Type B pancreatic cell (in vitro differentiated cells): Measurements from ENCODE around the gene PDCD1LG2. TPM values are rescaled to one million over a fixed set of nuclear protein-coding genes. Genes with fewer than 3 reads are reported as not detected.

Source experiments
- DNase-seq: peaks from one replicate; pipeline ENCODE4 v3.0.0; 2021; ENCODE audit warnings: mixed read lengths; ENCODE audit not compliant: unreplicated experiment; ENCODE audit errors: extremely low spot score
- H3K27ac Mint-ChIP-seq: 2 replicates; pipeline ENCODE4 v1.8.0; 2021; ENCODE audit warnings: mild to moderate bottlenecking, mixed read lengths
- H3K27me3 Mint-ChIP-seq: 2 replicates; pipeline ENCODE4 v1.8.0; 2021; ENCODE audit warnings: mixed read lengths
- H3K36me3 Mint-ChIP-seq: 2 replicates; pipeline ENCODE4 v1.8.0; 2021; ENCODE audit warnings: mixed read lengths
- H3K4me1 Mint-ChIP-seq: one replicate; pipeline ENCODE4 v1.8.0; 2021; ENCODE audit warnings: mixed read lengths; ENCODE audit not compliant: unreplicated experiment
- H3K4me3 Mint-ChIP-seq: 2 replicates; pipeline ENCODE4 v1.8.0; 2021; ENCODE audit warnings: mild to moderate bottlenecking, mixed read lengths
- H3K9me3 Mint-ChIP-seq: 2 replicates; pipeline ENCODE4 v1.8.0; 2021; ENCODE audit warnings: mixed read lengths
- total RNA-seq: library from RNA; stranded (reverse); gene quantifications from 2 replicates; pipeline ENCODE4 v1.2.1, GENCODE V29; 2021; ENCODE audit warnings: low replicate concordance
- TF ChIP-seq, protein P1 (sequence below): fragments of 200-600 bp; sonication (generic); conservative IDR thresholded peaks from 2 replicates; pipeline ENCODE4 v1.5.0; 2021; ENCODE audit warnings: antibody characterized with exemption, mild to moderate bottlenecking

Gene PDCD1LG2
- total RNA-seq, 1 donor from 2014 or later = not detected

DNA sequence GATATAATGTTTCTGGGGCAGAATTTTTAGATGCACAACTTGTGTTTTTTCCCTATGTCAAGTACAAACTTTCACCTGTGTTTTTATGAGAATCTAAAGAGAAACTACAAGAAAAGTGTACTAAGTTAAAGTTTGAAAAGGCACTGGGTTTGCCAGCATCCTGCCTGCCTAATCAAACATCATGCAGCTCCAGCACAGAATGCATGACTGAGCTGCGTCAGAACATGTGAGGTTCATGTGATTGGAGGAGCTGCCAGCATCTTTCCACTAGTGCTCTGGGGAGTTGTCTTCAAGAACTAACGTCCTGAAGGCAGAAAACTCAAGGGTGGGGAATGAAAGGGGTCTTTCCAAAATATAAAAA is 72.5 kb downstream of the PDCD1LG2 start:
- H3K4me1 Mint-ChIP-seq = no peaks in the 10 kb centered on the region
- no peak for DNase-seq
- H3K4me3 Mint-ChIP-seq = no peak overlapping the region
- H3K27ac Mint-ChIP-seq = no peak overlapping the region
- no peaks in the 10 kb centered on the region for H3K9me3 Mint-ChIP-seq
- no peaks in the 10 kb centered on the region for H3K27me3 Mint-ChIP-seq
- H3K36me3 Mint-ChIP-seq = no peaks in the 10 kb centered on the region
- TF ChIP-seq, protein P1, sequence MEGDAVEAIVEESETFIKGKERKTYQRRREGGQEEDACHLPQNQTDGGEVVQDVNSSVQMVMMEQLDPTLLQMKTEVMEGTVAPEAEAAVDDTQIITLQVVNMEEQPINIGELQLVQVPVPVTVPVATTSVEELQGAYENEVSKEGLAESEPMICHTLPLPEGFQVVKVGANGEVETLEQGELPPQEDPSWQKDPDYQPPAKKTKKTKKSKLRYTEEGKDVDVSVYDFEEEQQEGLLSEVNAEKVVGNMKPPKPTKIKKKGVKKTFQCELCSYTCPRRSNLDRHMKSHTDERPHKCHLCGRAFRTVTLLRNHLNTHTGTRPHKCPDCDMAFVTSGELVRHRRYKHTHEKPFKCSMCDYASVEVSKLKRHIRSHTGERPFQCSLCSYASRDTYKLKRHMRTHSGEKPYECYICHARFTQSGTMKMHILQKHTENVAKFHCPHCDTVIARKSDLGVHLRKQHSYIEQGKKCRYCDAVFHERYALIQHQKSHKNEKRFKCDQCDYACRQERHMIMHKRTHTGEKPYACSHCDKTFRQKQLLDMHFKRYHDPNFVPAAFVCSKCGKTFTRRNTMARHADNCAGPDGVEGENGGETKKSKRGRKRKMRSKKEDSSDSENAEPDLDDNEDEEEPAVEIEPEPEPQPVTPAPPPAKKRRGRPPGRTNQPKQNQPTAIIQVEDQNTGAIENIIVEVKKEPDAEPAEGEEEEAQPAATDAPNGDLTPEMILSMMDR = no peak

DNA sequence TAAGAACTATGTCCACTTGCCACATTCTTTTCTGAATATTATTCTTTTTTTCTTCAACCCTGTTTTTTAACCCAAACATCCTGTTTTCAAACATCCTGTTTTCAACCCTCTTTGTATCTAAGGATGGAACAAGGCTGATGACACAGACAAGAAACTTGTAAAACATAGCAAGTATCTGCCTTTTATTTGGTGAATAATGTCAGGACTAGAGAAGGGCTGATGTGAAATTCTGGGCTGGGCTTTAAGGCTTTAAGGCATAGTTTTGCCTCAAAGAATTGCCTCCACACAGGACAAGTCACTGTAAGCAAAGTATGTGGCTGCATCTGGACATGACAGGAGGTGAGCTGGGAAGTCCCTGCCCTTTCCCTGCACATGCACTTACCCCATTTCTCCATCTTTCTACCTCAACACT is 76.1 kb downstream of the PDCD1LG2 start:
- TF ChIP-seq, protein P1 = no peak
- H3K27ac Mint-ChIP-seq = peak overlapping the region; percentile 52
- no peaks in the 10 kb centered on the region for H3K9me3 Mint-ChIP-seq
- no peak for DNase-seq
- peaks cover 5% of the 10 kb centered on the region for H3K4me1 Mint-ChIP-seq
- no peaks in the 10 kb centered on the region for H3K27me3 Mint-ChIP-seq
- H3K4me3 Mint-ChIP-seq = no peak overlapping the region
- no peaks in the 10 kb centered on the region for H3K36me3 Mint-ChIP-seq

DNA sequence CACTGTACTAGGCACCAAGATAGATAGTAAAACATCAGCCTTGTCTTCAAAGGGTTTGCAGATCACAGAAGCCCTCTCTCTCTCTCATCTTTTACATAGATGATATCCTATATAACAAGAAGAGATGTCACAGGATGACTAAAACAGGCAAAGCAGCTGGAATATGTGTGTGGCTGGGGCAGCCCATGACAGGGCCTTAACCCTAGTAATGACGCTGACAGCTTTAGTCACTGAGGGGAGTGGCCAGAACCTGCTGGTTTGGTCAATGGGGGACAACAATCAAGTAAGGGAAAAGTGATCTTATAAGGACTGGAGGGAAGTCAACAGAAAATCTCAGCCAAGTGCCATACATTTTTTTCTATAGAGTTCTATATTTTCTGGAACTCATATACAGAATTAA is 76.7 kb downstream of the PDCD1LG2 start:
- TF ChIP-seq, protein P1 = no peak
- no peaks in the 10 kb centered on the region for H3K36me3 Mint-ChIP-seq
- H3K27me3 Mint-ChIP-seq = no peaks in the 10 kb centered on the region
- no peak for DNase-seq
- H3K4me3 Mint-ChIP-seq = no peak overlapping the region
- H3K27ac Mint-ChIP-seq = peak overlapping the region; percentile 52
- no peaks in the 10 kb centered on the region for H3K9me3 Mint-ChIP-seq
- peaks cover 5% of the 10 kb centered on the region for H3K4me1 Mint-ChIP-seq

DNA sequence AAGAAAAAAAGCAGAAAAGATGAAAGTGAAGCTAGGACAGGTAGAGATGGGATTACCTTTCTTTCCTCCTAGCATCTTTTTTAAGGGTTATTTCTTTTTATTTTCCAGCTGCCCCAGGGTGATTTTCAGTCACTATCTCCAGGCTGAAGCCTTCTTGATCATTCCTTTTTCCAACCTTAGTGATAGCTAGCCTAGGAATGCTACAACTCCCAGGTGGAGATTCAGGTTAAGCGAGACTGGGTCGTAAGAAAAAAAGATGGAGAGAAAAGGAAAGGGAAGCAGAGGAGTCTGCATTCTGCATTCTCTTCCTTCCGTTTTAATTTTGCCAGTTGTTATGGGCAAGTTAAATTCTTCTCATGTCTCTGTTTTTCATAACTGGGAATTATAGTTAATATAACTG is 81.9 kb downstream of the PDCD1LG2 start:
- TF ChIP-seq, protein P1 = no peak
- Mint-ChIP-seq H3K4me3 (no peak overlapping the region), H3K9me3 (no peaks in the 10 kb centered on the region), H3K36me3 (no peaks in the 10 kb centered on the region), H3K27ac (no peak overlapping the region), H3K27me3 (no peaks in the 10 kb centered on the region), H3K4me1 (peaks cover 15% of the 10 kb centered on the region)
- no peak for DNase-seq

DNA sequence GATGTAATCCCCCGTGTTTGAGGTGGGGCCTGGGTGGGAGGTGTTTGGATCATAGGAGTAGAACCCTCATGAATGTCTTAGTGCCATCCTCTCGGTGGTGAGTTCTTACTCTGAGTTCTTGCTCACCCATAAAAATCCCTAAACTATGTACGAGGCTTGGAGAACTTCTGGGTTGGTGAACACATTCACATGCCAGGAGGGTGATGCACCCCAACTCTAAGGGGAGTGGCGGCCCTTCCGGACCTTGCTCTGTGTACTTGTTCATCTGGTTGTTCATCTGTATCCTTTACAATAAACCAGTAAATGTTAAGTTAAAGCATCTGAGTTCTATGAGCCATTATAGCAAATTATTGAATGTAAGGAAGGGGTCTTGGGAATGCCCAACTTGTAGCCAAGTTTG is 82.6 kb downstream of the PDCD1LG2 start:
- Mint-ChIP-seq H3K27ac (no peak overlapping the region), H3K9me3 (no peaks in the 10 kb centered on the region), H3K36me3 (no peaks in the 10 kb centered on the region), H3K4me3 (no peak overlapping the region), H3K4me1 (peaks cover 15% of the 10 kb centered on the region), H3K27me3 (no peaks in the 10 kb centered on the region)
- TF ChIP-seq, protein P1 = no peak
- DNase-seq = no peak

DNA sequence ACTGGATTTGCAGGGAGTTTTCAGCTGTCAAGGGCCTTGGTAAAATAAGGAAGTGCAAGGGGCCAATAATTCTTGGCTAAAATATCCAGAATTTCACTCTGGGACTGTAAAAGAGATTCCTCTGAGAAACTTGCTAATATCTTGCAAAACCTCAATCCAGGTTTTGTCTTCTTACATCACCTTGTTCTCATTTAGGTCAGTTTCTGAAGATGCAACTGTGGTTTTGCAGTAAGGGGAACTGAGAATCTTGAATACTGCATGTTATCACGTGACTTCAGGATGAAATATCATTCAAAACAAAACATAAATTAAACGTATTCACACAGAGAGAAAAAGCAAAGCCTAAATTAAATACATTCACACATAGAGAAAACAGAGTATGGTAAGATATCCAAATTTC is 83.6 kb downstream of the PDCD1LG2 start:
- Mint-ChIP-seq H3K27ac (no peak overlapping the region), H3K9me3 (no peaks in the 10 kb centered on the region)

More for the DNA sequence above, 83.6 kb downstream of the PDCD1LG2 start:
- H3K27me3 Mint-ChIP-seq = no peaks in the 10 kb centered on the region
- no peaks in the 10 kb centered on the region for H3K36me3 Mint-ChIP-seq
- DNase-seq = no peak
- H3K4me3 Mint-ChIP-seq = no peak overlapping the region
- TF ChIP-seq, protein P1 = no peak
- H3K4me1 Mint-ChIP-seq = peaks cover 15% of the 10 kb centered on the region
